ENCODE measurements around the gene SLC9A9.
"Not testable (repeated sequence)": the region's sequence is repeated elsewhere in the genome, so short reads cannot be mapped to it uniquely, and the experiment has no call there.

Gene SLC9A9

DNA sequence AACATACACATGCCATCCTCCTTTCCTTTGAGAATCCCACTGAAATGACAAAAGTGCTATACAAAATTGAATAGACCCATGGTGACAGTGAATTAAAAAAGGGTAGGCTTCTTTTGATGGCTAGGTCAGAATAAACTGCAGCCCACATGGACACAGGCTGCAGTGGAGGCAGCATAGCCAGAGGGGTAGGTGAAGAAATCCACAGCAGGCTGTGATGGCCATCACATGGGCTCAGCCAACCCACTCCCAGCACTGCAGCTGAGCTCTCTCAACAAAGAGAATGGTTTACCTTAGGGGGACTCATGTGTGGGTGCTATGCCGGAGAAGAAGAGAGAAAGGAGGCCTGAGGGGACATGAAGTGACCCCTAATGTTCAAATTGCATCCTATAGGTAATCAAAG lies 397.6 kb downstream of the SLC9A9 start:
- DNase-seq (ENCODE audit: low read depth), result no peak

DNA sequence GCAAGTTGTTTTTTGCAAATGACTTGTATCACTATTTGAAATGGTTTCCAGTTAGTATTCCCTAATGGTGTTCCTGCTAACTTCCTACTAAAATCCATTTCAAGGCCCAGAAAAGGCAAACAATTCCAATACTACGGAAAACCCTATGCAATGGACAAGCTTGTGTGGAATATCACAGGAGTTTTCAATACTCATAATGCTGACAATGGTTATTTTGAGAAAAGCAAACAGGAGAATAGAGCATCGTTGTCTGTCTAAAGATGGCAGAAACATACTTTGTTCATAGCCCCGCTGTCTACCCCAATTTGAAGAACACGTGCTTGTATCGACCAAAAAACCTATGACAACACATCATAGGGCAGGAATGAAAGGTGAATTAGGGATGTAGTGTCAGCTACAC lies 400.8 kb downstream of the SLC9A9 start:
- DNase-seq (ENCODE audit: low read depth), result no peak

DNA sequence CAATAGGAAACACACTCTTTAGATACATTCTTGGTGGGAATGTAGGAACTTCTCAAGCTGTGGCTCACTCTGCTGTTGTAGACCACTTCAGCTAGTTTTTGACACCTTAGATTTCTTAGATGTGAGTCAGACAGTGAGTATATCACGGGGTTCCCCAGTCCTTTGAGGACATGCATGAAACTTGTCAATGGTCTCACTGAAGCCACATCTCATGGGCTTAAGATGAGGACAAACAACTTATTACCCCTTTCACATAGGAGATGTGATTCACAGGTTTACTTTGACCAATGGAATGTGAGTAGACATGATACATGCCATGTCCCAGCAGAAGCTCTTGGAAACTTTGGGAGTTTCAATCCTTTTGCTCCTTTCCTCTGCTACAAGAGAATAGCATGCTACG lies 403.1 kb downstream of the SLC9A9 start:
- no peak for DNase-seq (ENCODE audit: low read depth)

DNA sequence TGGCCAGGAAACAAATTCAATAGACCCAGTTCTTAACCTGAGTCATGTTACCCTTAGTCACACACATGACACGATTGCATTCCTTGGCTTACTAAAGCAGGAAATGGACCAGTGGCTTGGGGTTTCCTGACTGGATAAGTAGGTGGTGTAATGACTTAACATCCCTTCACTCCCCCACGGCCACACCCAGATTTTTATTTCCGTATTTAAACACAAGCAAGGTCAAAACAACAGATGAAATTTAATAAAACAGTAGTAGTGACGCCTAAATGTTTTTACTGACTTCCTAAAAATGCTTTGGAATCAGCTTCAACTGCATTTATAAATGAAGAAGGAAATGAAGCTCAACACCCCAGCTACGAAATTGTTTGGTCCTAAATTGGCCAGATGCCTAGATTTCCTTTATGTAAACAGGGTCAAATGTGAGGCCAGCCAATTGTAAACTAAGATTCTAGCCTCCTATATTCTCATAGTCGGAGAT lies 404.4 kb downstream of the SLC9A9 start:
- no peak for DNase-seq (ENCODE audit: low read depth)

DNA sequence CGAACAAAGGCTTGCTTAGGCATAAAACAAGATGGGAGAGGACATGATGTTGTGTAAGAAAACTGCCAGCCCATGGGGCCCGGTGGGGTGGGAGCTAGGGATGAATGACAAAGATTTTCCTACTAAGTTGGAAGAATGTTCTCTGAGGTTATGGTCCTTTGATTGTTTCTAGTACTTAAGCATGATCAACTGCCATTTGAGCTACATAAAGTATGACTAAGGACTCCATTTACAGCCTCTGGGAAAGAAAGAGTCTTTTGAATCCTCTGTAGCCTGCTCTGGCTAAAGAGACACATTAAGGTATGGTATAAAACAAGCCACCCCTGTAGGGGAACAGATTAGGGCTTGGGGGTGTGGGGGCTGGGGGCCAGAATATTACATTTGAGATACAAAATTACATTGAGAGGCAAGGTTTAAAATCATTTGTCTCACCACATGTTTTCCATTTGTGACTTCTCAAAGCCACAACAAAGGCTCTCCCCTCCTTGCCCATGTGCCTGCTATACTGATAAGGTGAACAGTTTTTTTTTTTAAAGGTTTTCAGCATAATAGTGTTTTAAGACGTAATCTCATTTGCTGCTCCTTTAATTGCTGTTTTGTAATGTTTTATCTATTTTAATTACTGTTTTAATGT lies 405.3 kb downstream of the SLC9A9 start:
- DNase-seq (ENCODE audit: low read depth), result no peak

DNA sequence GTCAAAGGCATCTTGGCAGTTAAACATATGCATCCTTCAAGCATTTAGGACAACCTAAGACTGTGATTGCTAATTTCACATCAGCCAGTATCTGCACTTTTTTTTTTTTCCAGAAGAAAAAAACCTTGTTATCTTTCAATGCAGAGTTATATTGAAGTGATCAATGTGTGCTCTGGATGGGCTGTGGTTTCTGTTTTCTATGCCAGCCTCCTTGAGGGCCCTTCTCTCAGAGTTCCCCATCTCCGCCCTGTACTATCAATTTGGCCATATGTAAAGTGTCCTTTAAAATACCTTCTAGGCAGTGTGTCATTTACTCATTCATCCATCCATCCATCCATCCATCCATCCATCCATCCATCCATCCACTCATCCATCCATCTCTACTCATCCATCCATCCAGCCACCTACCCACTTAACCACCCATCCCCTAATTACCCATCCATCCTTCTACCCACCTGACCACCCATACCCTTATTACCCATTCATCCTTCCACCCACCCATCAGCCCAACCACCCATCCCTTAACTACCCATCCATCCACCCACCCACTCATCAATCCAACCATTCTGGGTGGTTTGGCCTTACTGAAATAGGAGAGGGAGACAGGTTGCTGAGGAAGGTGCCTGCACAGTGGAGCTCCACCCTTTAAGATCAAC lies 406.6 kb downstream of the SLC9A9 start:
- no peak for DNase-seq (ENCODE audit: low read depth)

DNA sequence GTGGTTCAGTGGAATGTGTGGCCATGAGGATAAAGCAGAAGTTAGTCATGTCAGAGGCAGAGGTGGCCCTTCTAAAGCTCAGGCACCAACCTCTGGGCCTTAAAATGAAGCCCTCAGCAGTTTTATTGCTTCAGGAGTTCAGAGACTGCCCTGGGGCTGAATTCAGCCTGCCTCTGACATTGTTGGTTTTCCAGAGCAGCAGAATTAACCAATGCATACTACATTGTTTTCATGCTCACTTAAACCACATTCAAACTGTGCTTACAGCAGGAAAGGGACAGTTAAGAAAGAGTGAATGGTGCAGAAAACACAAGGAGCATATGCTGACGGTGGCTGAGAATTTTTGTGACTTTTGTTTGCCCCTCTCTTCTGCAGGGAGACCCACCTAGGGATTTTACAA lies 408.5 kb downstream of the SLC9A9 start:
- no peak for DNase-seq (ENCODE audit: low read depth)

DNA sequence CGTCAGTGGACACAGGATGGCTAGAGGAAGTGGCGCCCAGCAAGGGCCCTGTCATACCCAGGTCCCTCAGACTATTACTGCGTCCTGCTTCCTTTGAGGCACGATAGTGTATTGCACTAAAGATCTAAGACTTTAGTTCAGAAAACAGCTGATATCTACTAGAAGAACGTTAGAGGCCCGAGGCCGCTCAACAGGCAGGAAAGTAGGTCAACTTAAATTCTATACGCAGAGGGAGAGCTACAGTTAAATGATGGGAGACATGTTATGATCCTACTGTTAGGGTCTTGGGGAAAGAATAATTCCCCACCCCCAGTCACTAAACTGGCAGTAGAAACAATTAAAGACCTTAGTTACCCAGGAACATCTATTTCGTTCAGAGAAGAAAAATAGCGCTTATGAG lies 410.9 kb downstream of the SLC9A9 start:
- DNase-seq (ENCODE audit: low read depth), result no peak

DNA sequence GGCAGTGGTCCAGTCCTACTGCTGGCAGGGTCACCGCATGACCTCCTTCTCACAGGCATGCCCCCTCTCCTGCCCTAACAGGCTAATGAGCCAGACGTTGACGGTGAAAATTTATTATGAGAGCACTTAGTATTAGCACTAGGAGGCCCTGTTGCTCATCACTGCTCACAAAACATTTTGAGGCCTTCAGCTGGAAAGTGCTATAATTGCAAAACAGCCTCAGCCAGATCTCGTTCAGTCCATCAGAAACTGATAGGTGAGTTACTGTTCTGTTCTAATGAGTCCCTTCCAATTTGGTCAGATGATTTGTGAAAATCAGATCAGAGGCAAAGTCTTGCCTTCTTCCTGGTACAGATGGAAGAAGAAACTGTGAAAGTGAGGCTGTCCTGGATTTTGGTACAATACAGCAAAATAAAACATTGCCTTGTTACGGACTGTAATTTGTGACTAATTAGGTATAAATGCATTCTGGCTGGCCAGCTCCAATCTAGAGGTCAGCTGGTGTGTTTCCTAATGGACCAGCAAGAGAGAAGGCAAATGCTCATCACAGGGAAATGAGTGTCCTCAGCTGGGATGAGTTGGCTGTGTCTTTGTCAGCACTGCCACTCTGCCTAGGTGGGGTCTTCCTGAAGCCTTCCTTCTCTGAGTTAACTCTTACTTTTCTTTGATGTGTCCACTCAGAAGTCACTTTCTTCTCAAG lies 411.9 kb downstream of the SLC9A9 start:
- no peak for DNase-seq (ENCODE audit: low read depth)

DNA sequence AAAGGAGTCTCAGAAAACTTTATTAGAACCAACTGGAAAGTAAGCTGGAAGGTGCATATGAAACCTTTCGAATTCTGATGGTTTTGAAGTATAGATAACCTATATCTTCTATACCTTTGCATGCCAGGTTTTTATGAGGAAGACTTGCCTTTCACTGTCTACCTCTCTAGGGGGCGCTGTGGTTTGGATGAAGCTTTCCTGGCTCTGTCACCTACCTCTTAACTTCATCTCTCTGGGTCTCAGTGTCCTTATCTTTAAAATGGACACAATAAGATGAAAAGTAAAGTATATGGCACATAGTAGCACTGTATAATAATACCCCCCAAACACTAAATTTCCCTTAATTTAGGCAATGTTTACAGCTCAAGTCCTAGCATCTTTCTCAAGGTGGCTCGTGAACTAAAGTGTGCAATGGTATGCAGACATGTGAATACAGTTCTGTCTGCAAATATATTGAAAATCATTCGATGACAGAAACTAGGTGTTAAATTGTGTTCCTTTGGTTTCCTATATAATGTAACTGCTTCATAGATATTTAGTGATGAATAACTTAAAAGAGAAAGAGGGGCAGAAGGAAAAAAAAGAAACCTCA lies 414.4 kb downstream of the SLC9A9 start:
- DNase-seq (ENCODE audit: low read depth), result no peak

DNA sequence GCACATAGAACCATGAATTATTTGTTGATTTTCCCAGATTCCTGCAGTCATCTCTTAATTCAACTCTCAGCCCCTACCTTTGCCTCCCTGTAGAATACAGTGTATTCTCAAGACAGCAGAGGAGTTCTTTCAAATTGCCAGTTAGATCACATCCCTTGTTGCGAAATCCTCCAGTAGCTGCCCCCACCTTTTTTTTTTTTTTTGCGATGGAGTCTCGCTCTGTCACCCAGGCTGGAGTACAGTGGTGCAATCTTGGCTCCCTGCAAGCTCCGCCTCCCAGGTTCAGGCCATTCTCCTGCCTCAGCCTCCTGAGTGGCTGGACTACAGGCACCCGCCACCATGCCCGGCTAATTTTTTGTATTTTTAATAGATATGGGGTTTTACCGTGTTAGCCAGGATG lies 417.0 kb downstream of the SLC9A9 start:
- not testable (repeated sequence) for DNase-seq (ENCODE audit: low read depth)

DNA sequence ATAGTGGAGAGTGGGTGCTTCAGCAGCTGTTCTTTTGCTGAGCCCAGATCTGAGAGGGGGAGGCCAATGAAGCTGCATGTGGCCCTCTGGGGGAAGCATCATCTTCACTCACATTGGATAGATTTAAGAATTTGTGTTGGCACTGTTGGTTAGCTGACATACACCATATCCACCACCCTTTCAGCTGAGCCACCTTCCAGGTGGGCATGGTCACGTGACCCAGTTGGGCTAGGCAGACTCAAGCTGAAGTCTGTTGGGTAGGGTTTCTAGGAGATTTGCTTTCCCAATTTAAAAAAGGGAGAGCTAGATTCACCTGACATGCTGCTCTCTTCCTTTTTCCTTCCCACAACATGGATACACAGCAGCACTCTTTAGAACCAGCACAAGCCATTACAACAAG lies 417.7 kb downstream of the SLC9A9 start:
- no peak for DNase-seq (ENCODE audit: low read depth)

DNA sequence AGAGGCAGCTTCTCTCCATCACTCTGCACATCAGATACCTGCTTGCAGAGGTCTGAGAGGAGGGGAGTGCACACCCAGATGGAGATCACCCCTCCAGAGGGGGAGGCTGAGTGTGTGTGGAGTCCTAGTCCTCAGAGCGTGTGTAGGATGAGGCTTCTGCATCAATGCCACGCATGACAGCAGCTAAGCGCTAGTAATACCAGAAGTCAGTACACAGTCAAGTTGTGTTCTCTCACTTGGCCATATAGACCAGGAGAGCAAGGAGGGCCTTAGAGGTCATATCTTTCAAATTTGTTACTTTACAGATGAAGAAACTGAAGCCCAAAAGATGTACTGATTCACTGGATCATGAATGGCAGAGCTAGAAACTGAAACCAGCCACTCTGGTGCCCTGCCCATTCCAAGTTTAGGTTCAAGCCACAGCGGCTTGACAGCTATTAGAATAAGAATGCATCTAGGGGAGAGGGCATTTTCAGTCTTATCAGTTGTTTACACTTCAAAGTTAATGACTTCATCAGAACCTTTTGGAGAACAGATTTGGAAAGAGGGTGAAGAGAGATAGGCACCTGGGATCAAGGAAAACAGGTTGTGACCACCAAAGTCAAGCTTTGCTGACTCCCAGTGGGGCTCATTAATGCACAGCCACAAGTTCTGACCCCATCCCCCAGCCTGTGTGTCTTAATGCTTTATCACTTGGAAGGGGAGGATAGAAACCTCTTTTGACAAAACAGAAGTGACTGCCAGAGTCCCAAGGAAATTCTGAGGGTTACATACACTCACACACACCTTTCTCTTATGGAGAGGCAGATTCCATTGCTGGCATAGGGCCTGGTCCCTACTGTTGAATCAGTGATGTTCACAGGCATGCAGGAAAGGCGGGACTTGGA lies 418.4 kb downstream of the SLC9A9 start:
- DNase-seq (ENCODE audit: low read depth), result no peak

DNA sequence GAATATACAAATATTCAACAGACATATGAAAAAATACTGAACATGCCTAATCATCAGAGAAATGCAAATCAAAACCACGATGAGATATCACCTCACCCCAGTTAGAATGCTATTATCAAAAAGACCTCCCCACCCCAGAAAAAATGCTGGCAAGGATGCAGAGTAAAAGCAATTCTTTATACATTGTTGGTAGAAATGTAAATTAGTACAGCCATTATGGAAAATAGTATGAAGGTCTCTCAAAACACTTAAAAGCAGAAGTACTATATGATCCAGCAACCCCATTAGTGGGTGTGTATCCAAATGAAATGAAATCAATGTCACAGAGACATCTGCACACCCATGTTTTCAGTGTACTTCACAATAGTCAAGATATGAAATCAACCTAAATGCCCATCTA lies 420.0 kb downstream of the SLC9A9 start:
- no peak for DNase-seq (ENCODE audit: low read depth)

DNA sequence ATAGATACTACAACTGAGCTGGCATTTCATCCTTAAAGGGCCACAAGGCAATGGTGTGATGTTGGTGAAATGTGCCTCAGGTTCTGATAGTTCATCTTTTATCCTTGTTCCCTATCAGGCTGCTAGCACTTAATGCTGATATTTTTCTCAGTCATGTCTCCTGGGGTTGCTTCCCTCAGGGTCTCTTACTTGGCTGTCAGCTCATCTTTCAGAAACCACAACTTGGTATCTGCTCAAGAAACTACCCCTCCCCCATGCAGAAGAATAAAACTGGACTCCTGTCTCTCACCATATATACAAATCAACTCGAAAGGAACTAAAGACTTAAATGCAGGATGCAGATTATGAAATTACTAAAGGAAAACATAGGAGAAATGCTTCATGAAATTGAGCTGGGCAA lies 420.6 kb downstream of the SLC9A9 start:
- DNase-seq (ENCODE audit: low read depth), result no peak

DNA sequence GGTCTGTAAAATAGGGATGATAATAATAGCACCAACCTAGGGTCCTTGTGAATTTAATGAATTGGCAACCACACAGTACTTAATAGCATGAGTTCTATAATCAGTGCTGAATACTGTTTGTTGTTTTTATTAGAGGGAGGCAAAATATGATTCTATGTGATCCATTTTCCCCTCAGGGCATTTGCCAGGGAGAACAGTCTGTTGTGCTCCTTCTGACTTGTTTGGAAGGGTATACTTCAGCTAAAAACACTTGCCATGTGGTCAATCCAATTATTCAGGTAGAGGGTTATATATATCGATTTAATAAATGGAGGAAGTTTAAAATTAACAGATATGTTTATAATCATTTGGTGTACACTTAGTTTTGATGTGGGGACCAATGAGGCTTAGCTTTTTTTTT lies 423.4 kb downstream of the SLC9A9 start:
- DNase-seq (ENCODE audit: low read depth), result no peak

DNA sequence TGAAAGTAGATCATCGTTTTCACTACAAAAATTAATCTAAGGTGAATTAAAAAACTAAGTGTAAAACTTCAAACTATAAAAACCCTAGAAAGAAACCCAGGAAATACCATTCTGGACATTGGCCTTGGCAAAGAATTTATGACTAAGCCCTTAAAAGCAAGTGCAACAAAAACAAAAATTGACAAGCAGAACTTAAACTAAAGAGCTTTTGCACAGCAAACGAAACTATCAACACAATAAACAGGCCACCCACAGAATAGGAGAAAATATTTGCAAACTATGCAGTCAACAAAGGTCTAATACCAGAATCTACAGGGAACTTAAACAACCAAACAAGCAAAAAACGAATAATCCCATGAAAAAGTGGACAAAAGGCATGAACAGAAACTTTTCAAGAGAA lies 426.7 kb downstream of the SLC9A9 start:
- no peak for DNase-seq (ENCODE audit: low read depth)

DNA sequence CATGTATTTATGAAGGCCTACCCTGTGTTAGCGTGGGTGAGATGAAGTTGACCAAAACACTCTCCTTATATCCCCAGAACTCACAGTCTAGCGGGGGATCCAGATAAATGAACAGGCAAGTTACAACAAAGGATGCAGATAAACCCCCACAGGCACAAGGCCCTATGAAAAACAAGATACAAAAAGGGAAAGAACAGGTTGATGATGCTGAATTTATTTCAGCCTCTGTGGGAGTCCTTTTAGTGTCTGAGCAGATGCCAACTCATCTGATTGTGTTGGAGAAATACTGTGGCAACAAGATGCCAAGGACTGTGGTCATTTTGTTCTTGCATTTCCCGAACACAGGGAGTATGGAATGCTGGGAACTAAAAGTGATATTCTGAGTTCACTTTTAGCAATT lies 428.7 kb downstream of the SLC9A9 start:
- no peak for DNase-seq (ENCODE audit: low read depth)

DNA sequence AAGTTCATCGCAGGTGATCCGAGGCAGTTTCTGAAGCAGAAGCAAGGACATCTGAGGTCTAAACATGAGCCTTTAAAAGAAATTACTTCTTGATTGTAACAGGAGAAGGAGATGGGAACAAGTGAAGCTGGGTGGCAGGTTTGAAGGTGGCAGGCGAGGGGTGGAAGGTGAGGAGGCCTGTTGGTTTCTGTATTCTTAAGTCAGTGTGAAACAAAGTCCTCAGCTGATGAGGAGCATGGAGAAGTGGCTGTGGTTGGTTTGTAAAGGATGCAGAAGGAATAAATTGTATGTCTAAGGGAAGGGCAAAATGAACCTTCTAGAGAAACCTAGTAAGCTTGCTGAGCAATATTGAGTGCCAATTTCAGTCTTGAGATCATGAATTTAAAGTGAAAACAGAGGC lies 429.9 kb downstream of the SLC9A9 start:
- no peak for DNase-seq (ENCODE audit: low read depth)

DNA sequence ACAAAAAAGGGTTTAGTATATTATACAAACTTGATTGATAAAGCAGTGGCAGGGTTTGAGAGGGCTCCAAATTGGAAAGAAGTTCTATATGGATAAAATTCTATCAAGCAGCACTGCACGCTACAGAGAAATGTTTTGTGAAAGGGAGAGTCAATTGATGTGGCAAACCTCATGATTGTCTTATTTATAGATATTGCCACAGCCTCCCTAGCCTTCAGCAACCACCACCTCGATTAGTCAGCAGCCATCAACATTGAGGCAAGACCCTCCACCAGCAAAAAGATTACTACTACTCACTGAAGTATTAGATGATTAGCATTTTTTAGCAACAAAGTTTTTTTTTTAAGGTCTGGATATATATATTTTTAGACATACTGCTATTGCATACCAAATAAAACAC lies 432.0 kb downstream of the SLC9A9 start:
- DNase-seq (ENCODE audit: low read depth), result no peak

DNA sequence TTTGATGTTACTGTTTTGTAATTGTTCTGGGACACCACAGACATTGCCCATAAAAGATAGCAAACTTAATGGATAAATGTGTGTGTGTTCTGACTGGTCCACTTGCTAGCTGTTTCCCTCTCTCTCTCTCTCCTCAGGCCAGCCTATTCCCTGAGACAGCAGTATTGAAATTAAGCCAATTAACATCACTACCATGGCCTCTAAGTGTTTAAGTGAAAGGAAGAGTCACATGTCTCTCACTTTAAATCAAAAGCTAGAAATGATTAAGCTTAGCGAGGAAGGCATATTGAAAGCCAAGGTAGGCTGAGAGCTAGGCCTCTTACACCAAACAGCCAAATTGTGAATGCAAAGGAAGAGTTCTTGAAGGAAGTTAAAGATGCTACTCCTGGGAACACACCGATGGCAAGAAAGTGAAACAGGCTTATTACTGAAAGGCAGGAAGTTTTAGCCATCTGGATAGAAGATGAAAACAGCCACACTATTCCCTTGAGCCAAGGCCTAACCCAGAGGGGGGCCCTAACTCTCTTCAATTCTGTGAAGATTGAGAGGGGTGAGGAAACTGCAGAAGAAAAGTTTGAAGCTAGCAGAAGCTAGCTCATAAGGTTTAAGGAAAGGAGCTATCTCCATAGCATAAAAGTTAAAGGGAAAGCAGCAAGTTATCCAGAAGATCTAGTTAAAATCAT lies 433.6 kb downstream of the SLC9A9 start:
- DNase-seq (ENCODE audit: low read depth), result no peak

DNA sequence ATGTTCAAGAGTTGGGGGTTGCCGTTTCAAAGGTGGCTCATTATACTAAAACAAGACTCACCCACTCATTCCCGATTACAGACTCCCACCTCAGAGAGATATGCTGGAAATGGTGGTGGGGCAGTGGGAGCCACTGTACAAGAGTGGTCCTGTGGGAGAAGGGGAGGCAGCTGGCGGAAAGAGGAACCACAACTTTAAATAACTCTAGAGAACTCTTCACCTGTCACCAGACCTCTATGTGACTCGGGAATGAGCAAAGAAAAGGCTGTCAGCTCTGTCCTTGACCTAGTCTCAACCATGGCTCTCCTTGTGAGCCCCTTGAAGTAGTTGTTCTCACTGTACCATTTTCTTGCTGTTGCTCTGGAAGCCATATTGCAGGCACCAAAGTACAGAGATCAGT lies 434.9 kb downstream of the SLC9A9 start:
- DNase-seq (ENCODE audit: low read depth), result no peak

All from stimulated activated CD8-positive, alpha-beta memory T cell treated with anti-CD3 and anti-CD28 coated beads, Interleukin-12 subunit alpha, Interleukin-12 subunit beta, amount 100 ng/mL, for 1 hour (primary cell).